Naive thymus-derived CD4-positive, alpha-beta T cell (primary cell): Measurements from ENCODE around the gene MAGI2. TPM values are rescaled to one million over a fixed set of nuclear protein-coding genes. Genes with fewer than 3 reads are reported as not detected.
"Not testable (repeated sequence)": the region's sequence is repeated elsewhere in the genome, so short reads cannot be mapped to it uniquely, and the experiment has no call there.

Experiments used
- ATAC-seq: fragments of 150-1000 bp; cut with Tn5 transposase; 2 replicates; pipeline ENCODE4 v1.10.0; 2021; ENCODE audit warnings: mild to moderate bottlenecking, moderate library complexity
- CTCF ChIA-PET: fragments of 350-600 bp; sonication (Branson Sonifier 250); formaldehyde crosslinking; loops from one replicate; lab custom pipeline; 2021; ENCODE audit warnings: antibody characterized with exemption; lab: Charles Lee
- POLR2A ChIA-PET: fragments of 350-600 bp; sonication (Branson Sonifier 250); formaldehyde crosslinking; loops from one replicate; lab custom pipeline; 2021; ENCODE audit warnings: antibody characterized with exemption, inconsistent platforms; lab: Charles Lee
- DNase-seq, 9 donors: peaks; one replicate each; pipeline versions ENCODE4 v3.0.0 to v3.0.0-alpha.2; 2020 to 2022; ENCODE audit warnings: mixed read lengths in 1 of 9
- H3K27ac ChIP-seq: one replicate; pipeline ENCODE4 v1.7.0; 2013; ENCODE audit warnings: mild to moderate bottlenecking, low read depth, low read length, moderate library complexity
- H3K27me3 ChIP-seq, 2 donors: one replicate each; pipeline ENCODE4 v1.7.0; 2013; ENCODE audit warnings: low read length in 2 of 2, mild to moderate bottlenecking in 2 of 2, moderate library complexity in 2 of 2; ENCODE audit not compliant: control insufficient read depth in 2 of 2, insufficient read depth in 2 of 2
- H3K36me3 ChIP-seq, 3 experiments: 1 replicate in 2 of 3; 2 replicates in 1 of 3; pipeline ENCODE4 v1.7.0; 2013; ENCODE audit warnings: low read length in 3 of 3, mild to moderate bottlenecking in 3 of 3, moderate library complexity in 1 of 3; ENCODE audit not compliant: insufficient read depth in 3 of 3, control insufficient read depth in 2 of 3
- H3K4me1 ChIP-seq, 2 donors: one replicate each; pipeline ENCODE4 v1.7.0; 2013; ENCODE audit warnings: low read length in 2 of 2, mild to moderate bottlenecking in 2 of 2, moderate library complexity in 1 of 2; ENCODE audit not compliant: control insufficient read depth in 2 of 2, insufficient read depth in 2 of 2
- H3K4me3 ChIP-seq: 2 replicates; pipeline ENCODE4 v1.7.0; 2013; ENCODE audit warnings: mild to moderate bottlenecking, low read length
- H3K9me3 ChIP-seq, 3 experiments: 1 replicate in 2 of 3; 2 replicates in 1 of 3; pipeline ENCODE4 v1.7.0; 2013; ENCODE audit warnings: low read length in 3 of 3; ENCODE audit not compliant: control insufficient read depth in 2 of 3
- H3K27ac Mint-ChIP-seq, 9 donors: one replicate each; pipeline ENCODE4 v1.8.0; 2020 to 2022; ENCODE audit warnings: mixed read lengths in 9 of 9, mild to moderate bottlenecking in 8 of 9, moderate library complexity in 5 of 9, inconsistent platforms in 2 of 9
- H3K27me3 Mint-ChIP-seq, 5 donors: one replicate each; pipeline ENCODE4 v1.8.0; 2021 to 2022; ENCODE audit warnings: mixed read lengths in 5 of 5, mild to moderate bottlenecking in 1 of 5
- H3K36me3 Mint-ChIP-seq, 5 donors: one replicate each; pipeline ENCODE4 v1.8.0; 2020 to 2022; ENCODE audit warnings: mixed read lengths in 5 of 5, mild to moderate bottlenecking in 3 of 5, inconsistent platforms in 1 of 5
- H3K4me1 Mint-ChIP-seq, 7 donors: one replicate each; pipeline ENCODE4 v1.8.0; 2020 to 2022; ENCODE audit warnings: mixed read lengths in 7 of 7, mild to moderate bottlenecking in 3 of 7, inconsistent platforms in 1 of 7
- H3K4me3 Mint-ChIP-seq, 10 donors: one replicate each; pipeline ENCODE4 v1.8.0; 2020 to 2022; ENCODE audit warnings: mild to moderate bottlenecking in 10 of 10, mixed read lengths in 10 of 10, moderate library complexity in 6 of 10, inconsistent platforms in 2 of 10
- H3K9me3 Mint-ChIP-seq, 11 donors: one replicate each; pipeline ENCODE4 v1.8.0; 2020 to 2022; ENCODE audit warnings: mixed read lengths in 11 of 11, mild to moderate bottlenecking in 4 of 11, inconsistent platforms in 1 of 11, moderate library complexity in 1 of 11
- intact Hi-C, 2 donors: fragments of 100-400 bp; cut with micrococcal nuclease; formaldehyde crosslinking; loops; one replicate each; pipeline ENCODE4 v1.15.1; 2023
- polyA plus RNA-seq, 2 donors: library from polyadenylated mRNA; unstranded; fragments of 300-500 nt; fragmentation: Illumina TruSeq; gene quantifications; one replicate each; pipeline ENCODE4 v1.2.3, GENCODE V29; 2021
- total RNA-seq, 6 experiments: library from RNA in 5 of 6; stranded (reverse) in 5 of 6; gene quantifications; 1 replicate in 5 of 6; 2 replicates in 1 of 6; pipeline ENCODE4 v1.2.3 and lab custom pipeline; 2021 to 2026

The MAGI2 gene
- total and polyA plus RNA-seq, 7 experiments from 2014 or later: 0.05 to 0.67 (median 0.15) TPM; not detected in 3

DNA sequence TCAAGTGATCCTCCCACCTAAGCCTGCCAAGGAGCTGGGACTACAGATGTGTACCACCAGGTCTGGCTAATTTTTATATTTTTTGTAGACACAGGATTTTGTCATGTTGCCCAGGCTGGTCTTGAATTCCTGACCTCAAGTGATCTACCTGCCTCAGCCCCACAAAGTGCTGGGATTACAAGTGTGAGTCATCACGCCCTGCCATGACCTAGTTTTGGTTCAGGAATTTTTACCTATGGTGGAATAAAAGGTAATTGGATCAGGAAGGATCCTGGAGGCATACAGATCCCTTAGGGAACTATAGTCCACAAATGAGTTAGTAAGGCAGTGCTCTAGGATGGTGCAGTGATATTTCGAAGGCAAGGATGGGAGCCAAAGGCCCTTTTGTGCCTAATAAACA is 937.0 kb downstream of the MAGI2 start:
- Mint-ChIP-seq H3K9me3 (peaks cover 0 to 9% (median 0%) of the 10 kb centered on the region in 11 donors), H3K27ac (no peak overlapping the region), H3K27me3 (no peaks in the 10 kb centered on the region), H3K36me3 (no peaks in the 10 kb centered on the region), H3K4me3 (no peak overlapping the region), H3K4me1 (no peaks in the 10 kb centered on the region)
- intact Hi-C loops: loop anchor here in 1 of 2 donors (10.0 kb wide), 1 partner anchor 658 kb away; no protein-coding TSS in a partner anchor
- Histone ChIP-seq H3K36me3 (no peaks in the 10 kb centered on the region), H3K27me3 (no peaks in the 10 kb centered on the region), H3K27ac (no peak overlapping the region), H3K4me3 (no peak overlapping the region), H3K4me1 (no peaks in the 10 kb centered on the region), H3K9me3 (no peaks in the 10 kb centered on the region)
- ATAC-seq: no peak
- CTCF ChIA-PET: no interaction called here
- POLR2A ChIA-PET: no interaction called here
- no peak for DNase-seq

DNA sequence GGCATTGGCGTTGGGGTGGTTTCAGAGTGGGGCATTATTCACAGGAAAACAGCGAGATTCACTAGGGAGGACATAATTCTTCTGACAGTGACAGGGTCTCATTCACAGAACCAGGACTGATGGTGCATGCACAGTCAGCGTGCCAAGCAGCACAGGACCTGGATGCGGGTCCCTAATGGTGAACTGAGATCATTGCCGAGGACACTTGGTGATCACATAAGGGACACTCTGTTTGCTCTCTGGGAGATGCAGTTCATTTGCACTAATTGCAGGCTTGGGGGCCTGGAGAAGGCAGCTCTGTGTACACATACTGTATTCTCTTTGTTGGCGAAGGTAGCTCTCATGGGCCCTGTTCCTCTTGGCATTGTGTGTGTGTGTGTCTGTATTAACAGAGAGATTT is 938.8 kb downstream of the MAGI2 start:
- no peak overlapping the region for H3K4me3 ChIP-seq
- intact Hi-C loops: loop anchor here in 1 of 2 donors (10.0 kb wide), 1 partner anchor 660 kb away; no protein-coding TSS in a partner anchor
- ChIA-PET POLR2A (no interaction called here), CTCF (no interaction called here)
- H3K4me1 Mint-ChIP-seq: no peaks in the 10 kb centered on the region
- H3K27me3 ChIP-seq: no peaks in the 10 kb centered on the region
- DNase-seq (no peak), ATAC-seq (no peak)
- H3K4me3 Mint-ChIP-seq: no peak overlapping the region
- H3K4me1 ChIP-seq: no peaks in the 10 kb centered on the region
- H3K9me3 Mint-ChIP-seq: peaks cover 0 to 9% (median 0%) of the 10 kb centered on the region in 11 donors
- H3K36me3 ChIP-seq: no peaks in the 10 kb centered on the region
- no peaks in the 10 kb centered on the region for H3K36me3 Mint-ChIP-seq
- H3K27me3 Mint-ChIP-seq: no peaks in the 10 kb centered on the region
- no peak overlapping the region for H3K27ac ChIP-seq
- H3K9me3 ChIP-seq: no peaks in the 10 kb centered on the region
- no peak overlapping the region for H3K27ac Mint-ChIP-seq

DNA sequence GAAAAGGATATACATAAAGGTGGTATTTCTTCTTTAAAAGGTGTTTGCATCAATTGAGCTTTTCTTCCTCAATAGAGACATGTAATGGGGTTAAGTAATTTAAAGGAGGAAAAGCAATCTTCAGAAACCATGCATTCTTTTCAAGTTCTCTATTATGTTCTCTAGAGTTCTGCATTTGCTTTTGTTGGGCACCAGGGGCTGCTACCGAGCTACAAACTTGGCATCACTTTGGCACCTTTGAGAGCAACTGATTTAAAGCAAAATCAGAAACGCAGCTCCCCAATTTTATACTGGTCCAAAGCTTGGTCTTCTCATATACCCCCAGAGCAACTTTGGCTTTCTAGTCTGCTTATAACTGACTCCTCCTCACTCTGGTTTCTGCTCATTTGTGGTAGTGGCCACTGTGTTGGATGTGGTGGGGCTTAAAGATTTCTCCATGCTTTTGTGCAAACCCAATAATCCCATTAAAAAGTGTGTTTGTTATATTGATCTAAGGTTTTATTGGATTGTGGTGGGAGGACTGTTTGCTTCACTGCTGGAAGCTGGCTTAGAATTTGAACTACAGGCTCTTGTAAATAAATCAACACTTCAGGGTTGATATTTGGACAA is 942.8 kb downstream of the MAGI2 start:
- Histone ChIP-seq H3K9me3 (no peaks in the 10 kb centered on the region), H3K36me3 (no peaks in the 10 kb centered on the region), H3K27me3 (no peaks in the 10 kb centered on the region), H3K4me1 (no peaks in the 10 kb centered on the region), H3K27ac (no peak overlapping the region), H3K4me3 (no peak overlapping the region)
- no peaks in the 10 kb centered on the region for H3K36me3 Mint-ChIP-seq
- H3K27ac Mint-ChIP-seq: no peak overlapping the region
- H3K27me3 Mint-ChIP-seq: peaks cover 0 to 4% (median 0%) of the 10 kb centered on the region in 5 donors
- ChIA-PET CTCF (interaction anchor here (0.6 kb wide), 1 partner anchor 1642 kb away, joined by 3 read pairs; no protein-coding TSS in a partner anchor), POLR2A (no interaction called here)
- ATAC-seq (no peak), DNase-seq (no peak)
- intact Hi-C loops: loop anchor here in 1 of 2 donors (10.0 kb wide), 1 partner anchor 664 kb away; no protein-coding TSS in a partner anchor
- no peaks in the 10 kb centered on the region for H3K4me1 Mint-ChIP-seq
- H3K9me3 Mint-ChIP-seq: peaks cover 0 to 9% (median 0%) of the 10 kb centered on the region in 11 donors
- no peak overlapping the region for H3K4me3 Mint-ChIP-seq

DNA sequence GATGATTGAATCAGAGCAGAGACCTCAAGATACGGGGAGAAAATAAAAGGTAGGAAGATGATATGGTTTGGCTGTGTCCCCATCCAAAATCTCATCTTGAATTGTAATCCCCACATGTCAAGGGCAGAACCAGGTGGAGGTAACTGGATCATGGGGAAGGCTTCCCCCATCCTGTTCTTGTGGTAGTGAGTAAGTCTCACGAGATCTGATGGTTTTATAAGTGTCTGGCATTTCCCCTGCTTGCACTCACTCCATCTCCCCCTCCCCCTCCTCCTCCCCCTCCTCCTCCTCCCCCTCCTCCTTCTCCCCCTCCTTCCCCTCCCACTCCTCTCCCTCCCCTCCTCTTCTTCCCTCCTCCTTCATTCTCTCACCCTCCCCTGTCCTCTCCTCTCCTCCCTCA is 950.2 kb downstream of the MAGI2 start:
- ATAC-seq, DNase-seq, H3K4me3 Mint-ChIP-seq, H3K27me3 ChIP-seq, H3K4me1 Mint-ChIP-seq, CTCF ChIA-PET, intact Hi-C loops, H3K27ac ChIP-seq, H3K4me1 ChIP-seq, H3K9me3 Mint-ChIP-seq, H3K27me3 Mint-ChIP-seq, H3K36me3 ChIP-seq, H3K36me3 Mint-ChIP-seq, H3K9me3 ChIP-seq, POLR2A ChIA-PET, H3K4me3 ChIP-seq, H3K27ac Mint-ChIP-seq: not testable (repeated sequence)

DNA sequence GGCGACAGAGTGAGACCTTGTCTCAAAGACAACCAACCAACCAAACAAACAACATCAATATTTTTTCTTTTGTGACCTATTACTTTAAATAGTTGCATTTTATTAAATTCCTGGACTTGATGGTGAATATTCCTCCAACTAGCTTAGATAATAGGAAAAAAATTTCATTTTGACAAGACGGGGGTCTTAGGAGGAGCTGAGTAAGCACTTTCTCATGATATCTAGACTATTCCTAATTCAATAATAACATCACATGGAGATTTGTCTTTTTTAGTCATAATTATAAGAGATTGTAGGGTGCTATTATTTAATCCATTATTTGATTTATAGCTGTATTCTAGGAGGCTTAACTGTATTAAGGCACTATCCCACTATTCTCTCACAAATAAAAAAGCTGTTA is 952.4 kb downstream of the MAGI2 start:
- intact Hi-C loops: no loop called here
- H3K27ac Mint-ChIP-seq: no peak overlapping the region
- H3K27me3 Mint-ChIP-seq: peaks cover 0 to 4% (median 0%) of the 10 kb centered on the region in 5 donors
- H3K4me1 ChIP-seq: no peaks in the 10 kb centered on the region
- H3K27me3 ChIP-seq: no peaks in the 10 kb centered on the region
- no peak for ATAC-seq
- peaks cover 0 to 7% (median 2%) of the 10 kb centered on the region in 11 donors for H3K9me3 Mint-ChIP-seq
- H3K36me3 ChIP-seq: no peaks in the 10 kb centered on the region
- no peak overlapping the region for H3K4me3 ChIP-seq
- no peaks in the 10 kb centered on the region for H3K9me3 ChIP-seq
- H3K4me1 Mint-ChIP-seq: no peaks in the 10 kb centered on the region
- ChIA-PET POLR2A (no interaction called here), CTCF (no interaction called here)
- DNase-seq: no peak
- no peak overlapping the region for H3K27ac ChIP-seq
- no peaks in the 10 kb centered on the region for H3K36me3 Mint-ChIP-seq
- H3K4me3 Mint-ChIP-seq: no peak overlapping the region

DNA sequence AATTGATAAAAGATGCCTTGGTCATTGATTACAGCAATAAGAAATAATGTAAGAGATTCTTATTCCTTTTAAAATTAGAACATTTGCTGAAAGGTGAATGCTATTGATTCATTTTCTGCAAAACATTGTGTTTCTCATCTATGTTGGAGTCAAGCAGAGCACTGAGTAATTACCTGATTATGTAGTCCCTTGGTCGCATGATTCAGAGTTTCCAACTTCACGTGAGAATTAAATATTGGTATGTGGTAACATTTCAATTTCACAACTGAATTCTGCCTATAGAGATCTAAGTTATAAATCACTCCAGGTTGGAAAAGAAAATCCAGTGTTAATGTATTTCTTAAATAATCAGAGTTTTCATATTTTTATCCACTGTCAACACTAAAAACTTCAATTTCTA is 953.5 kb downstream of the MAGI2 start:
- Histone ChIP-seq H3K9me3 (no peaks in the 10 kb centered on the region), H3K36me3 (no peaks in the 10 kb centered on the region), H3K27ac (no peak overlapping the region), H3K4me1 (no peaks in the 10 kb centered on the region), H3K27me3 (no peaks in the 10 kb centered on the region), H3K4me3 (no peak overlapping the region)
- CTCF ChIA-PET: no interaction called here
- H3K4me1 Mint-ChIP-seq: no peaks in the 10 kb centered on the region
- ATAC-seq: no peak
- intact Hi-C loops: no loop called here
- POLR2A ChIA-PET: no interaction called here
- H3K4me3 Mint-ChIP-seq: no peak overlapping the region
- no peaks in the 10 kb centered on the region for H3K36me3 Mint-ChIP-seq
- no peak overlapping the region for H3K27ac Mint-ChIP-seq
- peaks cover 0 to 7% (median 0%) of the 10 kb centered on the region in 11 donors for H3K9me3 Mint-ChIP-seq
- DNase-seq: no peak
- H3K27me3 Mint-ChIP-seq: peaks cover 0 to 4% (median 0%) of the 10 kb centered on the region in 5 donors

DNA sequence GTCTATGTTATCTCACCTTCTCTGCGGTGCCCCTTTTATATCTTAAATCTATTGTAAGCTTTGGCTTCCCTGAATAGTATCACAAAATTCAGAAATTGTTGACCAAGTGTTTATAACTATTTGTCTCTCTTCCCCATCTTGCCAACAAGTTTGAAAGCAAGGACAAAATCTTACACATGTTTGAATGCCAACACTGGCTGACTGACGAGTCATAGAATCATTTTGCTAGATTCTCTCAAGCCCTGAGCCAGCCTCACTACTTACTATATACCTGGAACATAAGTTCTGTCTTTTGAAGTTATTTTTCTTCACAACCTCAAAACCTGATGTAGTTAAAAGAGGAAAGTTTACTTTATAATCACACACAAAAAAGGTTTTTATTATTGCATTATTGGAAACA is 954.2 kb downstream of the MAGI2 start:
- Histone ChIP-seq H3K27me3 (no peaks in the 10 kb centered on the region), H3K36me3 (no peaks in the 10 kb centered on the region), H3K27ac (no peak overlapping the region), H3K4me1 (no peaks in the 10 kb centered on the region), H3K4me3 (no peak overlapping the region), H3K9me3 (no peaks in the 10 kb centered on the region)
- Mint-ChIP-seq H3K4me3 (no peak overlapping the region), H3K4me1 (no peaks in the 10 kb centered on the region), H3K9me3 (peaks cover 0 to 7% (median 0%) of the 10 kb centered on the region in 11 donors), H3K27ac (no peak overlapping the region), H3K27me3 (peaks cover 0 to 4% (median 0%) of the 10 kb centered on the region in 5 donors), H3K36me3 (no peaks in the 10 kb centered on the region)
- ATAC-seq: no peak
- ChIA-PET CTCF (no interaction called here), POLR2A (no interaction called here)
- intact Hi-C loops: no loop called here
- DNase-seq: no peak
